H9 (cell line): Measurements from ENCODE around the gene RERE. TPM values are rescaled to one million over a fixed set of nuclear protein-coding genes. Genes with fewer than 3 reads are reported as not detected.

ENCODE experiments used
- DNase-seq: peaks from one replicate; pipeline ENCODE4 v3.0.0-alpha.2; 2017
- H2AFZ ChIP-seq: one replicate; pipeline ENCODE4 v1.6.1; 2013; ENCODE audit warnings: mild to moderate bottlenecking, low read length, control low read depth, moderate library complexity
- H2AK5ac ChIP-seq: 2 replicates; pipeline ENCODE4 v1.6.1; 2013; ENCODE audit warnings: low read length, control low read depth, mixed read lengths; ENCODE audit not compliant: insufficient read length
- H2BK120ac ChIP-seq: one replicate; pipeline ENCODE4 v1.6.1; 2013; ENCODE audit warnings: low read depth, mild to moderate bottlenecking, low read length, control low read depth, inconsistent platforms; ENCODE audit not compliant: poor library complexity, severe bottlenecking
- H2BK12ac ChIP-seq: 2 replicates; pipeline ENCODE4 v1.6.1; 2013; ENCODE audit warnings: low read length, control low read depth, mixed read lengths, low read depth; ENCODE audit not compliant: insufficient read length
- H2BK15ac ChIP-seq: 2 replicates; pipeline ENCODE4 v1.6.1; 2013; ENCODE audit warnings: low read depth, low read length, control low read depth
- H2BK20ac ChIP-seq: one replicate; pipeline ENCODE4 v1.6.1; 2013; ENCODE audit warnings: low read depth, mild to moderate bottlenecking, low read length, control low read depth, inconsistent platforms; ENCODE audit not compliant: poor library complexity, severe bottlenecking
- H2BK5ac ChIP-seq: 2 replicates; pipeline ENCODE4 v1.6.1; 2013; ENCODE audit warnings: low read length, control low read depth, mixed read lengths; ENCODE audit not compliant: insufficient read length
- H3K14ac ChIP-seq: 2 replicates; pipeline ENCODE4 v1.6.1; 2013; ENCODE audit warnings: low read length, control low read depth; ENCODE audit not compliant: insufficient read depth
- H3K18ac ChIP-seq: 2 replicates; pipeline ENCODE4 v1.6.1; 2013; ENCODE audit warnings: low read depth, mild to moderate bottlenecking, mixed read lengths, low read length, control low read depth; ENCODE audit not compliant: insufficient read length
- H3K23ac ChIP-seq: 2 replicates; pipeline ENCODE4 v1.6.1; 2013; ENCODE audit warnings: low read length, control low read depth, mixed read lengths, low read depth; ENCODE audit not compliant: insufficient read length
- H3K23me2 ChIP-seq: 2 replicates; pipeline ENCODE4 v1.6.1; 2013; ENCODE audit warnings: low read depth, mild to moderate bottlenecking, mixed read lengths, low read length, control low read depth; ENCODE audit not compliant: insufficient read length, poor library complexity, severe bottlenecking
- H3K27ac ChIP-seq: 2 replicates; pipeline ENCODE4 v1.5.1; 2013; ENCODE audit warnings: low read length, control low read depth, mixed read lengths, low read depth; ENCODE audit not compliant: insufficient read length
- H3K27me3 ChIP-seq: 2 replicates; pipeline ENCODE4 v1.6.1; 2013; ENCODE audit warnings: low read length, control low read depth, inconsistent platforms; ENCODE audit not compliant: insufficient read depth
- H3K4ac ChIP-seq: 2 replicates; pipeline ENCODE4 v1.6.1; 2013; ENCODE audit warnings: low read depth, mild to moderate bottlenecking, control low read depth, inconsistent platforms, low read length, moderate library complexity
- H3K4me1 ChIP-seq: 2 replicates; pipeline ENCODE4 v1.6.1; 2013; ENCODE audit warnings: low read length, control low read depth, inconsistent platforms; ENCODE audit not compliant: insufficient read depth
- H3K4me2 ChIP-seq: 2 replicates; pipeline ENCODE4 v1.6.1; 2013; ENCODE audit warnings: low read length, control low read depth, mixed read lengths; ENCODE audit not compliant: insufficient read length, insufficient read depth
- H3K56ac ChIP-seq: 2 replicates; pipeline ENCODE4 v1.6.1; 2013; ENCODE audit warnings: low read depth, mild to moderate bottlenecking, mixed read lengths, low read length, control low read depth; ENCODE audit not compliant: insufficient read length
- H3K79me1 ChIP-seq: 2 replicates; pipeline ENCODE4 v1.6.1; 2013; ENCODE audit warnings: low read depth, mild to moderate bottlenecking, moderate library complexity, low read length, control low read depth, inconsistent platforms; ENCODE audit not compliant: insufficient read depth, poor library complexity, severe bottlenecking
- H3K79me2 ChIP-seq: 2 replicates; pipeline ENCODE4 v1.6.1; 2013; ENCODE audit warnings: low read length, control low read depth, inconsistent platforms; ENCODE audit not compliant: insufficient read depth
- H3K9ac ChIP-seq: 2 replicates; pipeline ENCODE4 v1.6.1; 2013; ENCODE audit warnings: low read length, control low read depth, mixed read lengths; ENCODE audit not compliant: insufficient read length; ENCODE audit errors: extremely low read depth
- H3K9me3 ChIP-seq: one replicate; pipeline ENCODE4 v1.6.1; 2013; ENCODE audit warnings: low read depth, low read length, inconsistent platforms; ENCODE audit not compliant: control insufficient read depth
- H3T11ph ChIP-seq: one replicate; pipeline ENCODE4 v1.6.1; 2013; ENCODE audit warnings: mild to moderate bottlenecking, low read length, control low read depth, inconsistent platforms
- H4K20me1 ChIP-seq: one replicate; pipeline ENCODE4 v1.6.1; 2013; ENCODE audit not compliant: control insufficient read depth, insufficient read length, insufficient read depth
- H4K5ac ChIP-seq: 2 replicates; pipeline ENCODE4 v1.6.1; 2013; ENCODE audit warnings: low read depth, mild to moderate bottlenecking, mixed read lengths, low read length, control low read depth; ENCODE audit not compliant: insufficient read length
- H4K8ac ChIP-seq: replicated peaks from 2 replicates; pipeline ENCODE4 v1.6.1; 2013; ENCODE audit warnings: low read length, control low read depth, mixed read lengths, low read depth; ENCODE audit not compliant: insufficient read length
- H4K91ac ChIP-seq: 2 replicates; pipeline ENCODE4 v1.6.1; 2013; ENCODE audit warnings: low read depth, mild to moderate bottlenecking, moderate library complexity, mixed read lengths, low read length, control low read depth; ENCODE audit not compliant: insufficient read length
- H3K27ac Mint-ChIP-seq, 3 experiments: 2 replicates in 2 of 3; 3 replicates in 1 of 3; pipeline ENCODE4 v1.8.0; 2020 to 2021; ENCODE audit warnings: mixed read lengths in 3 of 3, mild to moderate bottlenecking in 1 of 3, moderate library complexity in 1 of 3
- H3K27me3 Mint-ChIP-seq: 2 replicates; pipeline ENCODE4 v1.8.0; 2021; ENCODE audit warnings: low read depth, mild to moderate bottlenecking, moderate library complexity, mixed read lengths
- H3K36me3 Mint-ChIP-seq, 3 experiments: 2 replicates in 2 of 3; 3 replicates in 1 of 3; pipeline ENCODE4 v1.8.0; 2020 to 2021; ENCODE audit warnings: low read depth in 3 of 3, mixed read lengths in 3 of 3; ENCODE audit not compliant: insufficient read depth in 1 of 3
- H3K4me1 Mint-ChIP-seq, 2 experiments: 2 replicates each; pipeline ENCODE4 v1.8.0; 2020; ENCODE audit warnings: mixed read lengths in 2 of 2
- H3K4me3 Mint-ChIP-seq, 2 experiments: 2 replicates in 1 of 2; 3 replicates in 1 of 2; pipeline ENCODE4 v1.8.0; 2020 to 2021; ENCODE audit warnings: mild to moderate bottlenecking in 2 of 2, mixed read lengths in 2 of 2, moderate library complexity in 1 of 2
- H3K9me3 Mint-ChIP-seq, 2 experiments: 2 replicates in 1 of 2; 3 replicates in 1 of 2; pipeline ENCODE4 v1.8.0; 2020; ENCODE audit warnings: mild to moderate bottlenecking in 2 of 2, mixed read lengths in 2 of 2, moderate library complexity in 1 of 2
- CTCF ChIP-seq: fragments of 200-600 bp; sonication (generic); conservative IDR thresholded peaks from 3 replicates; pipeline ENCODE4 v1.8.0; 2021; ENCODE audit warnings: antibody characterized with exemption, mild to moderate bottlenecking
- WGBS: extraction: QIAGEN DNeasy Blood & Tissue Kit; methylation state at CpG from one replicate; pipeline ENCODE4 v1.1.7; 2013; ENCODE audit warnings: missing lambda C conversion rate, low lambda C conversion rate, mixed read lengths; ENCODE audit not compliant: insufficient read length; ENCODE audit errors: extremely low coverage; 5-methylcytosine and 5-hydroxymethylcytosine counted together
- total RNA-seq: library from RNA; stranded (reverse); gene quantifications from 2 replicates; pipeline ENCODE4 v1.2.1, GENCODE V29; 2021

RERE gene
- total RNA-seq, 1 experiment from 2014 or later: 103 TPM

GRCh38 chr1:8404460-8405370 is 412.7 kb downstream of the RERE start:
- no peak overlapping the region for H3K23ac ChIP-seq
- no peak overlapping the region for H3K18ac ChIP-seq
- no peak overlapping the region for H2BK120ac ChIP-seq
- H4K20me1 ChIP-seq: no peaks in the 10 kb centered on the region
- H4K91ac ChIP-seq: no peak overlapping the region
- H4K8ac ChIP-seq: no peak overlapping the region
- H3K4ac ChIP-seq: no peak overlapping the region
- no peak overlapping the region for H2BK5ac ChIP-seq
- peaks cover 4% of the 10 kb centered on the region for H3K79me1 ChIP-seq
- H3K4me1 ChIP-seq: peaks cover 8% of the 10 kb centered on the region; the same call in 1 of the 2 replicates
- WGBS: no CpG with 5 or more reads among the region's 10 CpGs
- no peak overlapping the region for H3K27ac ChIP-seq
- no peaks in the 10 kb centered on the region for H3K23me2 ChIP-seq
- no peaks in the 10 kb centered on the region for H3K27me3 ChIP-seq
- no peak overlapping the region for H4K5ac ChIP-seq
- no peak overlapping the region for H3K9ac ChIP-seq
- no peak overlapping the region for H3T11ph ChIP-seq
- no peak for DNase-seq
- peaks cover 6% of the 10 kb centered on the region; the same call in 1 of the 2 replicates for H3K79me2 ChIP-seq
- Mint-ChIP-seq H3K4me3 (no peak overlapping the region), H3K4me1 (peaks cover 30 to 32% of the 10 kb centered on the region in 2 experiments), H3K27me3 (no peaks in the 10 kb centered on the region), H3K9me3 (no peaks in the 10 kb centered on the region; a peak in 1 of 5 replicates), H3K27ac (peak overlapping the region; percentile 9 to 81 (median 69); a peak in 5 of 7 replicates), H3K36me3 (peaks cover 24 to 32% (median 31%) of the 10 kb centered on the region in 3 experiments)
- no peak overlapping the region for H2AK5ac ChIP-seq
- no peak overlapping the region for H2AFZ ChIP-seq
- H3K14ac ChIP-seq: no peak overlapping the region
- H2BK15ac ChIP-seq: no peak overlapping the region
- no peak overlapping the region for H2BK12ac ChIP-seq
- H2BK20ac ChIP-seq: no peak overlapping the region
- no peaks in the 10 kb centered on the region for H3K9me3 ChIP-seq
- H3K56ac ChIP-seq: no peak overlapping the region
- TF ChIP-seq CTCF: no peak
- H3K4me2 ChIP-seq: no peak overlapping the region
